Neuronal stem cell (in vitro differentiated cells): Measurements from ENCODE around the gene PPME1.

ENCODE experiments used
- DNase-seq: peaks from one replicate; pipeline ENCODE4 v3.0.0-alpha.2; 2013; ENCODE audit warnings: low spot score
- H2AFZ ChIP-seq: one replicate; pipeline ENCODE4 v1.6.1; 2013; ENCODE audit warnings: mild to moderate bottlenecking, low read length, inconsistent platforms
- H2AK5ac ChIP-seq: 2 replicates; pipeline ENCODE4 v1.6.1; 2013; ENCODE audit warnings: low read depth, mild to moderate bottlenecking, inconsistent platforms, low read length, moderate library complexity, mixed read lengths
- H2BK120ac ChIP-seq: 2 replicates; pipeline ENCODE4 v1.6.1; 2013; ENCODE audit warnings: low read depth, mild to moderate bottlenecking, inconsistent platforms, low read length, moderate library complexity, mixed read lengths
- H2BK12ac ChIP-seq: one replicate; pipeline ENCODE4 v1.6.1; 2013; ENCODE audit warnings: low read length, inconsistent platforms
- H2BK15ac ChIP-seq: 2 replicates; pipeline ENCODE4 v1.6.1; 2013; ENCODE audit warnings: mild to moderate bottlenecking, low read length, inconsistent platforms, mixed read lengths
- H2BK5ac ChIP-seq: one replicate; pipeline ENCODE4 v1.6.1; 2013; ENCODE audit warnings: inconsistent platforms, mild to moderate bottlenecking, low read length, moderate library complexity
- H3K14ac ChIP-seq: one replicate; pipeline ENCODE4 v1.6.1; 2013; ENCODE audit warnings: low read length, inconsistent platforms
- H3K18ac ChIP-seq: 2 replicates; pipeline ENCODE4 v1.6.1; 2013; ENCODE audit warnings: low read length, inconsistent platforms
- H3K23ac ChIP-seq: 2 replicates; pipeline ENCODE4 v1.6.1; 2013; ENCODE audit warnings: low read depth, mild to moderate bottlenecking, mixed read lengths, low read length, inconsistent platforms; ENCODE audit not compliant: poor library complexity
- H3K27ac ChIP-seq: replicated peaks from 3 replicates; pipeline ENCODE4 v1.5.1; 2013; ENCODE audit warnings: low read length, inconsistent platforms
- H3K27me3 ChIP-seq, 3 experiments: 2 replicates each; pipeline ENCODE4 v1.6.1; 2013; ENCODE audit warnings: low read length in 3 of 3, mild to moderate bottlenecking in 2 of 3, inconsistent platforms in 1 of 3, low read depth in 1 of 3, mixed read lengths in 1 of 3, moderate library complexity in 1 of 3; ENCODE audit not compliant: control insufficient read depth in 3 of 3, insufficient read depth in 3 of 3
- H3K36me3 ChIP-seq, 2 donors: replicated peaks in 1 of 2; 2 replicates each; pipeline ENCODE4 v1.6.1; 2013; ENCODE audit warnings: low read length in 2 of 2; ENCODE audit not compliant: control insufficient read depth in 2 of 2, insufficient read depth in 2 of 2
- H3K4ac ChIP-seq: 2 replicates; pipeline ENCODE4 v1.6.1; 2013; ENCODE audit warnings: inconsistent platforms, mild to moderate bottlenecking, low read length, moderate library complexity
- H3K4me1 ChIP-seq, 2 donors: 1 replicate in 1 of 2; 2 replicates in 1 of 2; pipeline ENCODE4 v1.6.1; 2013; ENCODE audit warnings: low read length in 2 of 2, low read depth in 1 of 2; ENCODE audit not compliant: control insufficient read depth in 2 of 2, insufficient read depth in 1 of 2
- H3K4me2 ChIP-seq: one replicate; pipeline ENCODE4 v1.6.1; 2013; ENCODE audit warnings: mild to moderate bottlenecking, low read length, inconsistent platforms; ENCODE audit not compliant: insufficient read depth, poor library complexity, severe bottlenecking
- H3K4me3 ChIP-seq, 2 donors: 2 replicates each; pipeline ENCODE4 v1.5.1; 2013; ENCODE audit warnings: low read length in 2 of 2, mild to moderate bottlenecking in 2 of 2, inconsistent platforms in 1 of 2, moderate library complexity in 1 of 2
- H3K79me1 ChIP-seq: one replicate; pipeline ENCODE4 v1.6.1; 2013; ENCODE audit warnings: low read depth, mild to moderate bottlenecking, inconsistent platforms, low read length, moderate library complexity
- H3K9ac ChIP-seq: one replicate; pipeline ENCODE4 v1.6.1; 2013; ENCODE audit warnings: mild to moderate bottlenecking, low read depth, low read length, inconsistent platforms; ENCODE audit not compliant: poor library complexity
- H3K9me3 ChIP-seq, 2 donors: replicated peaks in 1 of 2; 2 replicates each; pipeline versions ENCODE3 to v1.6.1; 2013; ENCODE audit warnings: low read length in 2 of 2, mild to moderate bottlenecking in 2 of 2, inconsistent platforms in 1 of 2, low read depth in 1 of 2, mixed read lengths in 1 of 2, moderate library complexity in 1 of 2; ENCODE audit not compliant: control insufficient read depth in 2 of 2, insufficient read depth in 1 of 2
- H4K8ac ChIP-seq: one replicate; pipeline ENCODE4 v1.6.1; 2013; ENCODE audit warnings: low read depth, mild to moderate bottlenecking, inconsistent platforms, low read length, moderate library complexity
- H4K91ac ChIP-seq: one replicate; pipeline ENCODE4 v1.6.1; 2013; ENCODE audit warnings: low read length, low read depth, mild to moderate bottlenecking, inconsistent platforms; ENCODE audit not compliant: poor library complexity
- WGBS, 2 donors: extraction: QIAGEN DNeasy Blood & Tissue Kit; methylation state at CpG; one replicate each; pipeline ENCODE4 v1.1.7; 2013; ENCODE audit warnings: missing lambda C conversion rate in 2 of 2, mixed read lengths in 1 of 2; ENCODE audit not compliant: insufficient read length in 2 of 2, insufficient replicate concordance in 1 of 2; ENCODE audit errors: extremely low coverage in 2 of 2; 5-methylcytosine and 5-hydroxymethylcytosine counted together

Gene PPME1

DNA sequence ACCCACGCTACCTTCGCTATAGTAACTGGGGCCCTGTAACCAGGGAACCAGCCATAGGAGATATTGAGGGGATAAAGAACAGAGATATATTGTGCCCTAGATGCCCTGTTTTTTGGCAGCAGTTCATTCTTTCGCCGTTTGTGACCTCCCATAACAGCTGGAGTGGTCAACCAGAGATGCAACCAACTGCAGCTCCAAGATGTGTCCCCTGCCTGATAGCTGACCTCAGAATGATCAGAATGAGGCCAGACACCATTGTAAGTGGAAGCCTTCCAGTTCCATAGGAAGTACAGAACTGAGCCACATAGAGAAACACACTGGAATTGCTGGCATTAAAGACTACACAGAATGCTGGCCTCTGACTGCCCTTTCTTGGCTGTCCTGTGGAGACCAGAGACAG, 101.2 kb downstream of the PPME1 start:
- peaks cover 0 to 1% of the 10 kb centered on the region in 2 donors for H3K4me1 ChIP-seq
- no peak overlapping the region for H3K4me3 ChIP-seq
- peaks cover 0 to 11% (median 0%) of the 10 kb centered on the region in 3 experiments for H3K27me3 ChIP-seq
- H2BK12ac ChIP-seq = no peak overlapping the region
- no peaks in the 10 kb centered on the region for H3K9me3 ChIP-seq
- H3K14ac ChIP-seq = no peak overlapping the region
- no peaks in the 10 kb centered on the region for H3K79me1 ChIP-seq
- no peak overlapping the region for H2BK5ac ChIP-seq
- H3K18ac ChIP-seq = no peak overlapping the region
- no peak overlapping the region for H2BK120ac ChIP-seq
- no peak overlapping the region for H4K91ac ChIP-seq
- no peaks in the 10 kb centered on the region for H3K36me3 ChIP-seq
- no peak overlapping the region for H3K4ac ChIP-seq
- H3K27ac ChIP-seq = no peak overlapping the region
- no peak overlapping the region for H2AK5ac ChIP-seq
- no peak for DNase-seq
- H4K8ac ChIP-seq = no peak overlapping the region
- H3K9ac ChIP-seq = peak overlapping the region; percentile 22
- H2AFZ ChIP-seq = no peak overlapping the region
- no CpG with 5 or more reads among the region's 4 CpGs for WGBS, 2 donors
- H3K4me2 ChIP-seq = no peak overlapping the region
- no peak overlapping the region for H3K23ac ChIP-seq
- H2BK15ac ChIP-seq = no peak overlapping the region

DNA sequence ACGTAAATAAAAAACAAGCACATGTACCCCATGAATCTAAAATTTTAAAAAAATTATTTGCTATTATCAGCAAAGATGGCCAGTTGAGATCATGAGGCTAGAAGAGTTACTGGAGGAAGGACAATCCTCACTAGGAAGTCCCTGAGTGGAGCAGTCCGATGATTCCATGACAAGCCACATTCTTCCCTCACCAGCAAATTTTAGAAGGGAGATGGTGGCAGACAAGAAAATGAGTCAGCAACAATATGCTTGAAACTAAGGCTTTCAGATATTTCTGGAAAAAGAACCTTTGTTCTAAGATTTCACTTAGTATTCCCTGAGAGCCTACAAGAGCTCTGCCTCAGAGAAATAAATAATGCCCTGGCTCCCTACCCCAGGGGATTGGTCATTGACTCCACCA, 105.5 kb downstream of the PPME1 start:
- Histone ChIP-seq H3K4ac (no peak overlapping the region), H3K14ac (no peak overlapping the region), H3K79me1 (no peaks in the 10 kb centered on the region), H4K91ac (no peak overlapping the region), H4K8ac (no peak overlapping the region), H3K4me3 (no peak overlapping the region), H3K18ac (no peak overlapping the region), H3K4me2 (no peak overlapping the region), H2AFZ (no peak overlapping the region), H2BK5ac (no peak overlapping the region), H3K27me3 (peaks cover 0 to 5% (median 0%) of the 10 kb centered on the region in 3 experiments), H3K36me3 (no peaks in the 10 kb centered on the region), H3K27ac (no peak overlapping the region), H3K23ac (no peak overlapping the region), H2AK5ac (no peak overlapping the region), H2BK15ac (no peak overlapping the region), H2BK12ac (no peak overlapping the region), H3K9ac (no peak overlapping the region), H3K4me1 (peaks cover 0 to 5% of the 10 kb centered on the region in 2 donors), H3K9me3 (peaks cover 0 to 2% of the 10 kb centered on the region in 2 donors), H2BK120ac (no peak overlapping the region)
- no CpG with 5 or more reads among the region's 2 CpGs for WGBS, 2 donors
- DNase-seq = no peak

DNA sequence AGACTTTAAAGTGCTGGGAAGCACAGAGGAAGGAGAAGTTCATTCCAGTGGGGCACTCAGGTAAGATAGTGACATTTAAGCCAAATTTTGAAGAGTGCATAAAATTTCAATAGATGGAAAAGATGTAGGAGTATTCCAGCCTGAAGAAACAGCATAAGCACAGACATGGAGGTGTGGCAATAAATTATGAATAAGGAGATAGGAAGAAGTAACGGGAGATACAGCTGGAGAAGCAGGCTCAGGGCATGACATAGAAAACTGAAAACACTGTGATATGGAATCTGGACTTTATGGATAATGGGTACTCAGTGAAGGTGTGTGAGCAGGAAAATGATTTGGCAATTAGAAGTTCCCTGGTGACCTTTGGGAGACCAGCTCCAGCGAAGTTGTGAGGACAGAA, 107.0 kb downstream of the PPME1 start:
- H3K4ac ChIP-seq = no peak overlapping the region
- no peak overlapping the region for H3K4me3 ChIP-seq
- H3K27ac ChIP-seq = no peak overlapping the region
- H4K8ac ChIP-seq = no peak overlapping the region
- H2AFZ ChIP-seq = no peak overlapping the region
- no peak overlapping the region for H3K23ac ChIP-seq
- no peak for DNase-seq
- no CpG with 5 or more reads among the region's 2 CpGs for WGBS, 2 donors
- H3K27me3 ChIP-seq = no peaks in the 10 kb centered on the region
- no peaks in the 10 kb centered on the region for H3K36me3 ChIP-seq
- no peak overlapping the region for H2BK15ac ChIP-seq
- no peak overlapping the region for H2BK5ac ChIP-seq
- no peak overlapping the region for H3K14ac ChIP-seq
- H3K9me3 ChIP-seq = peaks cover 0 to 2% of the 10 kb centered on the region in 2 donors
- H2AK5ac ChIP-seq = no peak overlapping the region
- no peak overlapping the region for H2BK12ac ChIP-seq
- H3K4me2 ChIP-seq = no peak overlapping the region
- H3K4me1 ChIP-seq = peaks cover 0 to 5% of the 10 kb centered on the region in 2 donors
- no peak overlapping the region for H3K18ac ChIP-seq
- H3K79me1 ChIP-seq = no peaks in the 10 kb centered on the region
- no peak overlapping the region for H2BK120ac ChIP-seq
- no peak overlapping the region for H3K9ac ChIP-seq
- no peak overlapping the region for H4K91ac ChIP-seq

DNA sequence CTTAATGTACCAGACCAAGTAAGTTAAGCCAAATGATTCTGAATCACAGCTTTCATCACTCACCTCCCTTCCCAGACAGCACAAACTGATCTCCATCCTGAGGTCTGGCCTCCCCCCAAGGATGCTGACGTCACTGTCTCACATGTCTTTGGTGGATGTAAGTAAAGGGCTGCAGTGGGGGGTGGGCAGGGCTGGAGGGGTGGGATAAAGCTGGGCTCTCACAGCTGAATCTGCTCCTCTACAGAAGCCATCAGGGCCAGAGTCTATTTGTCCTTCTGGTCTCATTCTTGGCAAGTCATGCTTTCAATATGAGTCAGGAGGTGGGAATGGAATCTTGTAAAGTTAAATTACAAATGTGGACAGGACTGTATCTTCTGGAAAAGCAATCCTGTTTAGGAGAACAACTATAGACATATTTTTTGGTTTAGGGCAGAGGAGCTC, 107.7 kb downstream of the PPME1 start:
- no peak overlapping the region for H2BK5ac ChIP-seq
- no peak overlapping the region for H3K18ac ChIP-seq
- no peak overlapping the region for H4K91ac ChIP-seq
- no peak overlapping the region for H2BK12ac ChIP-seq
- peaks cover 0 to 2% of the 10 kb centered on the region in 2 donors for H3K9me3 ChIP-seq
- H3K4me3 ChIP-seq = no peak overlapping the region
- H2BK15ac ChIP-seq = no peak overlapping the region
- whole genome bisulfite sequencing, 2 donors = no CpG with 5 or more reads among the region's 1 CpG
- no peak overlapping the region for H3K27ac ChIP-seq
- no peak overlapping the region for H3K9ac ChIP-seq
- H2AK5ac ChIP-seq = no peak overlapping the region
- H3K36me3 ChIP-seq = no peaks in the 10 kb centered on the region
- no peak for DNase-seq
- no peak overlapping the region for H3K4ac ChIP-seq
- H2AFZ ChIP-seq = no peak overlapping the region
- H3K27me3 ChIP-seq = no peaks in the 10 kb centered on the region
- H3K79me1 ChIP-seq = no peaks in the 10 kb centered on the region
- H3K4me2 ChIP-seq = no peak overlapping the region
- no peak overlapping the region for H3K14ac ChIP-seq
- no peak overlapping the region for H4K8ac ChIP-seq
- peaks cover 0 to 5% of the 10 kb centered on the region in 2 donors for H3K4me1 ChIP-seq
- H2BK120ac ChIP-seq = no peak overlapping the region
- no peak overlapping the region for H3K23ac ChIP-seq
